OCI-LY7 (cell line): ENCODE measurements around the gene ADGRG4. TPM values are rescaled to one million over a fixed set of nuclear protein-coding genes. Genes with fewer than 3 reads are reported as not detected.

Experiments
- BruUV-seq: library from RNA; stranded (reverse); fragments of 400-500 nt; replicated peaks from 2 replicates; lab custom pipeline; 2021; lab: Mats Ljungman, UMichigan
- CTCF ChIA-PET: fragments of 300-600 bp; sonication (Branson Sonifier 250); formaldehyde crosslinking; loops from one replicate; lab custom pipeline; 2022; ENCODE audit warnings: antibody characterized with exemption; ENCODE audit not compliant: unreplicated experiment; lab: Charles Lee
- POLR2A ChIA-PET: fragments of 300-600 bp; sonication (Branson Sonifier 250); formaldehyde crosslinking; loops from one replicate; lab custom pipeline; 2022; ENCODE audit warnings: antibody characterized with exemption; lab: Charles Lee
- DNase-seq: peaks from one replicate; pipeline ENCODE4 v3.0.0-alpha.2; 2015; ENCODE audit warnings: low spot score
- H2AFZ ChIP-seq: fragments of 200-600 bp; sonication (generic), shearing (Covaris generic); 2 replicates; pipeline ENCODE4 v1.6.1; 2014; ENCODE audit warnings: mild to moderate bottlenecking, antibody characterized with exemption, low read length, moderate library complexity
- H3K27ac ChIP-seq: fragments of 200-600 bp; sonication (generic); 2 replicates; pipeline ENCODE4 v1.5.1; 2014; ENCODE audit warnings: mixed run types, low read depth, mild to moderate bottlenecking, moderate library complexity, low read length, inconsistent platforms; ENCODE audit not compliant: poor library complexity, severe bottlenecking
- H3K36me3 ChIP-seq: fragments of 200-600 bp; sonication (generic); 2 replicates; pipeline ENCODE4 v1.6.1; 2014; ENCODE audit warnings: mild to moderate bottlenecking, antibody characterized with exemption, low read length, moderate library complexity, mixed read lengths; ENCODE audit not compliant: insufficient read depth
- H3K4me1 ChIP-seq: fragments of 200-600 bp; sonication (generic); 2 replicates; pipeline ENCODE4 v1.5.1; 2014; ENCODE audit warnings: mild to moderate bottlenecking, low read length; ENCODE audit not compliant: insufficient read depth, poor library complexity, severe bottlenecking
- H3K4me2 ChIP-seq: fragments of 200-600 bp; sonication (generic); 2 replicates; pipeline ENCODE4 v1.6.1; 2014; ENCODE audit warnings: mild to moderate bottlenecking, low read length
- H3K4me3 ChIP-seq: fragments of 200-600 bp; sonication (generic); 2 replicates; pipeline ENCODE4 v1.5.1; 2014; ENCODE audit warnings: mild to moderate bottlenecking, low read depth, low read length; ENCODE audit not compliant: poor library complexity, severe bottlenecking
- H3K79me2 ChIP-seq: fragments of 200-600 bp; sonication (generic); 2 replicates; pipeline ENCODE4 v1.6.1; 2016; ENCODE audit warnings: low read depth, mild to moderate bottlenecking, low read length, moderate library complexity, mixed read lengths; ENCODE audit not compliant: insufficient read depth
- H3K9me2 ChIP-seq: fragments of 200-600 bp; sonication (generic); 2 replicates; pipeline ENCODE4 v1.6.1; 2016; ENCODE audit warnings: mild to moderate bottlenecking, low read length, mixed read lengths; ENCODE audit not compliant: insufficient read depth
- H3K9me3 ChIP-seq: fragments of 200-600 bp; sonication (generic); 2 replicates; pipeline ENCODE4 v1.6.1; 2014; ENCODE audit warnings: mild to moderate bottlenecking, mixed run types, low read length, mixed read lengths
- H4K20me1 ChIP-seq: fragments of 200-600 bp; sonication (generic); 2 replicates; pipeline ENCODE4 v1.6.1; 2014; ENCODE audit warnings: mild to moderate bottlenecking, antibody characterized with exemption, low read length, moderate library complexity, mixed read lengths; ENCODE audit not compliant: insufficient read depth
- CTCF ChIP-seq: fragments of 200-600 bp; sonication (generic); conservative IDR thresholded peaks from 2 replicates; pipeline ENCODE4 v1.5.1; 2014; ENCODE audit warnings: mild to moderate bottlenecking, antibody characterized with exemption, low read length, moderate library complexity, mixed read lengths
- EZH2phosphoT487 ChIP-seq: fragments of 200-600 bp; sonication (generic); IDR thresholded peaks from 2 replicates; pipeline ENCODE4 v1.6.1; 2018; ENCODE audit warnings: low read depth, borderline replicate concordance, mild to moderate bottlenecking, mixed run types, antibody characterized with exemption, low read length, moderate library complexity, mixed read lengths
- intact Hi-C: fragments of 100-400 bp; cut with micrococcal nuclease; formaldehyde crosslinking; loops from one replicate; pipeline ENCODE4 v1.10.0; 2022; ENCODE audit not compliant: unreplicated experiment
- total RNA-seq, 2 experiments: library from RNA; depleted of rRNA in 1 of 2; stranded (reverse); fragments of >200 nt in 1 of 2; shearing (Covaris generic) in 1 of 2; gene quantifications; 2 replicates each; pipeline ENCODE4 v1.2.3, GENCODE V29; 2014 to 2022

The ADGRG4 gene
- total RNA-seq, 2 experiments from 2014 or later: not detected

DNA sequence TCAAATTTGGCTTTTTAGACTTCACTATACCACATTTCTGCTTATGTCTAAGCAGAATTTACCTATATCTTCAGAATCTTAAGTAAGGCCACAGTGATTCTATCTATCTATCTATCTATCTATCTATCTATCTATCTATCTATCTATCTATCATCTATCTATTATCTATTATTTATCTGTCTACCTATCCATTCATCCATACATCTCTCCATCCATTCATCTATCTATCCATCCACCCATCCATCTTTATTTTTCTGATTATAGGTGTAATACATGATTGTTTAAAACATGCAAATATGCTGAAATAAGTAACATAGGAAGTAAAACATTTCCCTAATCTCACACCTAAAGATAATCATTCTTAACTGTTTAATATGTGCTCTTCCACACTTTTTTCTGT is 18.8 kb downstream of the ADGRG4 start:
- H3K27ac ChIP-seq: no peak overlapping the region
- H3K9me2 ChIP-seq: no peaks in the 10 kb centered on the region
- CTCF ChIA-PET: no interaction called here
- H3K79me2 ChIP-seq: no peaks in the 10 kb centered on the region
- no peak overlapping the region for H3K4me3 ChIP-seq
- no peaks in the 10 kb centered on the region for H3K4me1 ChIP-seq
- H4K20me1 ChIP-seq: no peaks in the 10 kb centered on the region
- no TSS peak for BruUV-seq
- TF ChIP-seq EZH2phosphoT487 (no peak), CTCF (no peak)
- POLR2A ChIA-PET: no interaction called here
- H3K9me3 ChIP-seq: no peaks in the 10 kb centered on the region
- H2AFZ ChIP-seq: no peak overlapping the region
- H3K36me3 ChIP-seq: no peaks in the 10 kb centered on the region
- intact Hi-C loops: no loop called here
- DNase-seq: no peak
- no peak overlapping the region for H3K4me2 ChIP-seq

GRCh38 chrX:136321532-136321931 is 20.8 kb downstream of the ADGRG4 start:
- Histone ChIP-seq H3K9me3 (no peaks in the 10 kb centered on the region), H3K27ac (no peak overlapping the region), H3K4me3 (no peak overlapping the region), H3K4me1 (no peaks in the 10 kb centered on the region), H4K20me1 (no peaks in the 10 kb centered on the region), H3K9me2 (no peaks in the 10 kb centered on the region), H3K4me2 (no peak overlapping the region), H2AFZ (no peak overlapping the region), H3K36me3 (no peaks in the 10 kb centered on the region), H3K79me2 (no peaks in the 10 kb centered on the region)
- DNase-seq: no peak
- ChIA-PET POLR2A (no interaction called here), CTCF (no interaction called here)
- no TSS peak for BruUV-seq
- intact Hi-C loops: no loop called here
- no peak for TF ChIP-seq EZH2phosphoT487
- no peak for TF ChIP-seq CTCF

DNA sequence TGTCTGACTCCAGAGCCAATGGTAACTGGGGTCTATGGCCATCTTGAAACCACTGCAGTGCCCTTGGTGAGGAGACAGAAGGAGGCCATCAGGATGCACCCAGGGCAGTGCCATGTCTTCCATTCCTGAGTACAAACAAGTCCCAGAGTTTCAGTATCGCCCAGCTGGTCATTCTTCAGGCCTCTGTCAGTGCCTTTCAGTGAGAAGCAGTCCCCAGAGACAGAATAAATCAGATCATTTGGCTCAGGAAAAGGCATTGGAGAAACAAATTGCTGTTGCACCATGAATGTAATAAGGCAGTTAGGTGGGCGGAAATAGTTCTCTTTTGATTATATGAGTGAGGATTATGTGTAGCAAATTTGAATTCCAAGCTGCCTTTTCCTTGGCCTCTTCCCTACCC is 21.3 kb downstream of the ADGRG4 start:
- Histone ChIP-seq H3K4me3 (no peak overlapping the region), H3K27ac (no peak overlapping the region), H2AFZ (no peak overlapping the region), H3K36me3 (no peaks in the 10 kb centered on the region), H3K9me3 (no peaks in the 10 kb centered on the region), H3K4me1 (no peaks in the 10 kb centered on the region), H3K79me2 (no peaks in the 10 kb centered on the region), H3K4me2 (no peak overlapping the region), H3K9me2 (no peaks in the 10 kb centered on the region), H4K20me1 (no peaks in the 10 kb centered on the region)
- BruUV-seq: no TSS peak
- ChIA-PET CTCF (no interaction called here), POLR2A (no interaction called here)
- TF ChIP-seq CTCF (no peak), EZH2phosphoT487 (no peak)
- no peak for DNase-seq
- intact Hi-C loops: no loop called here
